GM23338 (cell line): ENCODE results near the gene ZCWPW2. TPM values are rescaled to one million over a fixed set of nuclear protein-coding genes. Genes with fewer than 3 reads are reported as not detected.

Experiments
- ATAC-seq: fragments of 200-7000 bp; cut with Tn5 transposase; 3 replicates; pipeline ENCODE4 v1.9.1; 2020
- DNase-seq: peaks from one replicate; pipeline ENCODE4 v3.0.0-alpha.2; 2015; ENCODE audit warnings: low spot score
- H2AFZ ChIP-seq: fragments of 200-600 bp; sonication (generic); 2 replicates; pipeline ENCODE4 v1.8.0; 2016; ENCODE audit warnings: antibody characterized with exemption, mild to moderate bottlenecking, moderate library complexity
- H3F3A ChIP-seq: fragments of 200-600 bp; sonication (generic); replicated peaks from 2 replicates; pipeline ENCODE4 v1.8.0; 2017; ENCODE audit warnings: antibody characterized with exemption, mixed run types, low read depth
- H3K27ac ChIP-seq: fragments of 200-600 bp; sonication (generic); 2 replicates; pipeline ENCODE4 v1.6.1; 2016; ENCODE audit warnings: low read depth
- H3K27me3 ChIP-seq: fragments of 200-600 bp; sonication (generic); 2 replicates; pipeline ENCODE4 v1.8.0; 2016; ENCODE audit warnings: mild to moderate bottlenecking, mixed run types, moderate library complexity; ENCODE audit not compliant: insufficient read depth
- H3K36me3 ChIP-seq: fragments of 200-600 bp; sonication (generic); 2 replicates; pipeline ENCODE4 v1.8.0; 2016; ENCODE audit warnings: mild to moderate bottlenecking; ENCODE audit not compliant: insufficient read depth
- H3K4me1 ChIP-seq: fragments of 200-600 bp; sonication (generic); 2 replicates; pipeline ENCODE4 v1.8.0; 2016; ENCODE audit warnings: mild to moderate bottlenecking, moderate library complexity; ENCODE audit not compliant: insufficient read depth
- H3K4me2 ChIP-seq: fragments of 200-600 bp; sonication (generic); 2 replicates; pipeline ENCODE4 v1.7.1; 2017; ENCODE audit warnings: mixed run types
- H3K4me3 ChIP-seq: fragments of 200-600 bp; sonication (generic); 2 replicates; pipeline ENCODE4 v1.6.1; 2016; ENCODE audit warnings: mixed run types
- H3K79me2 ChIP-seq: fragments of 200-600 bp; sonication (generic); replicated peaks from 2 replicates; pipeline ENCODE4 v1.8.0; 2017; ENCODE audit warnings: mild to moderate bottlenecking; ENCODE audit not compliant: insufficient read depth
- H3K9me2 ChIP-seq: fragments of 200-600 bp; sonication (generic); 2 replicates; pipeline ENCODE4 v1.8.0; 2017; ENCODE audit not compliant: insufficient read depth
- H4K20me1 ChIP-seq: fragments of 200-600 bp; sonication (generic); replicated peaks from 2 replicates; pipeline ENCODE4 v1.8.0; 2017; ENCODE audit warnings: mild to moderate bottlenecking; ENCODE audit not compliant: insufficient read depth
- H3K27ac Mint-ChIP-seq: 2 replicates; pipeline ENCODE4 v1.8.0; 2020; ENCODE audit warnings: inconsistent platforms, mild to moderate bottlenecking, moderate library complexity, mixed read lengths
- H3K27me3 Mint-ChIP-seq: 3 replicates; pipeline ENCODE4 v1.8.0; 2022; ENCODE audit warnings: low read depth, mild to moderate bottlenecking, moderate library complexity, mixed read lengths, inconsistent platforms; ENCODE audit not compliant: insufficient read depth, poor library complexity
- H3K36me3 Mint-ChIP-seq: 3 replicates; pipeline ENCODE4 v1.8.0; 2021; ENCODE audit warnings: low read depth, mild to moderate bottlenecking, inconsistent platforms, moderate library complexity, mixed read lengths
- H3K4me1 Mint-ChIP-seq: 3 replicates; pipeline ENCODE4 v1.8.0; 2020; ENCODE audit warnings: mild to moderate bottlenecking, inconsistent platforms, mixed read lengths
- H3K4me3 Mint-ChIP-seq: 3 replicates; pipeline ENCODE4 v1.8.0; 2021; ENCODE audit warnings: moderate library complexity, mild to moderate bottlenecking, inconsistent platforms, mixed read lengths
- H3K9me3 Mint-ChIP-seq: 3 replicates; pipeline ENCODE4 v1.8.0; 2020; ENCODE audit warnings: moderate library complexity, mild to moderate bottlenecking, inconsistent platforms, mixed read lengths
- CREB1 ChIP-seq: fragments of 250-450 bp; sonication (Bioruptor Pico); IDR thresholded peaks from 2 replicates; pipeline ENCODE4 v1.5.0; 2020; ENCODE audit warnings: low read depth, mild to moderate bottlenecking, moderate library complexity
- EZH2 ChIP-seq: fragments of 200-600 bp; sonication (generic); IDR thresholded peaks from one replicate; pipeline ENCODE4 v1.8.0; 2017; ENCODE audit warnings: antibody characterized with exemption, mild to moderate bottlenecking, low read depth; ENCODE audit not compliant: unreplicated experiment
- EZH2phosphoT487 ChIP-seq: fragments of 200-600 bp; sonication (generic); IDR thresholded peaks from one replicate; pipeline ENCODE4 v1.8.1; 2018; ENCODE audit warnings: antibody characterized with exemption; ENCODE audit not compliant: unreplicated experiment
- JUNB ChIP-seq: IDR thresholded peaks from one replicate; pipeline ENCODE4 v1.6.1; 2016; ENCODE audit warnings: antibody characterized with exemption; ENCODE audit not compliant: unreplicated experiment
- NANOG ChIP-seq: IDR thresholded peaks from 2 replicates; pipeline ENCODE4 v1.6.1; 2016; ENCODE audit warnings: antibody characterized with exemption, borderline replicate concordance
- POLR2AphosphoS5 ChIP-seq: IDR thresholded peaks from 2 replicates; pipeline ENCODE4 v1.6.1; 2016; ENCODE audit warnings: antibody characterized with exemption, low read depth
- REST ChIP-seq: IDR thresholded peaks from one replicate; pipeline ENCODE4 v1.6.1; 2018; ENCODE audit warnings: antibody characterized with exemption; ENCODE audit not compliant: unreplicated experiment
- STAT1 ChIP-seq: IDR thresholded peaks from one replicate; pipeline ENCODE4 v1.6.1; 2016; ENCODE audit warnings: antibody characterized with exemption; ENCODE audit not compliant: unreplicated experiment
- ZNF114 ChIP-seq: fragments of 250-450 bp; sonication (Bioruptor Pico); IDR thresholded peaks from 2 replicates; pipeline ENCODE4 v1.5.0; 2020; ENCODE audit warnings: mild to moderate bottlenecking, moderate library complexity
- ZNF331 ChIP-seq: fragments of 250-450 bp; sonication (Bioruptor Pico); IDR thresholded peaks from 2 replicates; pipeline ENCODE4 v1.5.0; 2020; ENCODE audit warnings: low read depth, mild to moderate bottlenecking, moderate library complexity
- ZNF462 ChIP-seq: fragments of 250-450 bp; sonication (Bioruptor Pico); IDR thresholded peaks from 2 replicates; pipeline ENCODE4 v1.5.0; 2020; ENCODE audit warnings: mild to moderate bottlenecking, moderate library complexity
- polyA plus RNA-seq: library from polyadenylated mRNA; unstranded; fragments of >200 nt; fragmentation: Nextera tagmentation; extraction: Ambion mirVana; gene quantifications from 2 replicates; pipeline ENCODE4 v1.2.1, GENCODE V29; 2016
- total RNA-seq: library from RNA; depleted of rRNA; stranded (reverse); fragments of >200 nt; shearing (Covaris generic); gene quantifications from 2 replicates; pipeline ENCODE4 v1.2.3, GENCODE V29; 2014
- TF ChIP-seq, protein P1 (sequence below), 2 experiments: fragments of 200-600 bp in 1 of 2; sonication (generic) in 1 of 2; conservative IDR thresholded peaks; 2 replicates each; pipeline versions ENCODE4 v1.5.1 to v1.6.1; 2016 to 2017; ENCODE audit warnings: antibody characterized with exemption in 2 of 2, low read depth in 2 of 2, mild to moderate bottlenecking in 2 of 2, moderate library complexity in 1 of 2

The ZCWPW2 gene
- total and polyA plus RNA-seq, 2 experiments from 2014 or later, result 0.55 TPM; not detected in 1

- Mint-ChIP-seq H3K27me3 (no peaks in the 10 kb centered on the region), H3K9me3 (no peaks in the 10 kb centered on the region; the same call in 2 of the 3 replicates), H3K4me3 (no peak overlapping the region), H3K27ac (no peak overlapping the region), H3K36me3 (no peaks in the 10 kb centered on the region), H3K4me1 (no peaks in the 10 kb centered on the region)
- Histone ChIP-seq H3K27ac (no peak overlapping the region), H3K79me2 (no peaks in the 10 kb centered on the region), H3K4me2 (no peak overlapping the region), H3K4me3 (no peak overlapping the region), H3K4me1 (peaks cover 10% of the 10 kb centered on the region), H4K20me1 (no peaks in the 10 kb centered on the region), H3K36me3 (no peaks in the 10 kb centered on the region), H3F3A (no peaks in the 10 kb centered on the region), H3K27me3 (no peaks in the 10 kb centered on the region), H2AFZ (no peak overlapping the region), H3K9me2 (no peaks in the 10 kb centered on the region)
- DNase-seq (no peak), ATAC-seq (no peak)
- TF ChIP-seq POLR2AphosphoS5 (no peak), ZNF114 (CRISPR knock-in tag) (no peak), REST (no peak), CREB1 (CRISPR knock-in tag) (no peak), EZH2 (no peak), NANOG (no peak), STAT1 (no peak), ZNF331 (CRISPR knock-in tag) (no peak), ZNF462 (CRISPR knock-in tag) (no peak), EZH2phosphoT487 (no peak), JUNB (no peak)
- TF ChIP-seq, protein P1, sequence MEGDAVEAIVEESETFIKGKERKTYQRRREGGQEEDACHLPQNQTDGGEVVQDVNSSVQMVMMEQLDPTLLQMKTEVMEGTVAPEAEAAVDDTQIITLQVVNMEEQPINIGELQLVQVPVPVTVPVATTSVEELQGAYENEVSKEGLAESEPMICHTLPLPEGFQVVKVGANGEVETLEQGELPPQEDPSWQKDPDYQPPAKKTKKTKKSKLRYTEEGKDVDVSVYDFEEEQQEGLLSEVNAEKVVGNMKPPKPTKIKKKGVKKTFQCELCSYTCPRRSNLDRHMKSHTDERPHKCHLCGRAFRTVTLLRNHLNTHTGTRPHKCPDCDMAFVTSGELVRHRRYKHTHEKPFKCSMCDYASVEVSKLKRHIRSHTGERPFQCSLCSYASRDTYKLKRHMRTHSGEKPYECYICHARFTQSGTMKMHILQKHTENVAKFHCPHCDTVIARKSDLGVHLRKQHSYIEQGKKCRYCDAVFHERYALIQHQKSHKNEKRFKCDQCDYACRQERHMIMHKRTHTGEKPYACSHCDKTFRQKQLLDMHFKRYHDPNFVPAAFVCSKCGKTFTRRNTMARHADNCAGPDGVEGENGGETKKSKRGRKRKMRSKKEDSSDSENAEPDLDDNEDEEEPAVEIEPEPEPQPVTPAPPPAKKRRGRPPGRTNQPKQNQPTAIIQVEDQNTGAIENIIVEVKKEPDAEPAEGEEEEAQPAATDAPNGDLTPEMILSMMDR (conservative IDR thresholded peaks at IDR 0.05; ENCODE audit: low read depth in 2 of 2), result no peak
Observed at GRCh38 chr3:28495301-28495700, 146.8 kb downstream of the ZCWPW2 start.
